Stomach (tissue), 9 donors: Measurements from ENCODE around the gene YAF2. TPM values are rescaled to one million over a fixed set of nuclear protein-coding genes. Genes with fewer than 3 reads are reported as not detected.

Experiments used
- DNase-seq, 2 donors: peaks; one replicate each; pipeline versions ENCODE4 v3.0.0 to v3.0.0-alpha.2; 2013 to 2019
- H3K27ac ChIP-seq, 5 donors: fragments of 200-600 bp in 4 of 5; sonication (generic) in 4 of 5; one replicate each; pipeline ENCODE4 v1.5.1; 2013 to 2019; ENCODE audit warnings: mild to moderate bottlenecking in 1 of 5, moderate library complexity in 1 of 5
- H3K27me3 ChIP-seq, 3 donors: fragments of 200-600 bp; sonication (generic); one replicate each; pipeline ENCODE4 v1.5.1; 2017 to 2019; ENCODE audit warnings: mixed run types in 1 of 3
- H3K36me3 ChIP-seq, 4 donors: fragments of 200-600 bp; sonication (generic); 1 replicate in 3 of 4; 2 replicates in 1 of 4; pipeline ENCODE4 v1.5.1; 2016 to 2019
- H3K4me1 ChIP-seq, 4 donors: fragments of 200-600 bp; sonication (generic); one replicate each; pipeline ENCODE4 v1.5.1; 2016 to 2019
- H3K4me3 ChIP-seq, 4 donors: fragments of 200-600 bp; sonication (generic) in 3 of 4; one replicate each; pipeline ENCODE4 v1.5.1; 2016 to 2019; ENCODE audit warnings: mild to moderate bottlenecking in 1 of 4
- H3K9me3 ChIP-seq, 4 donors: fragments of 200-600 bp; sonication (generic); one replicate each; pipeline ENCODE4 v1.5.1; 2016 to 2019
- CTCF ChIP-seq, 7 experiments: fragments of 450-650 bp in 4 of 7; fragments of 200-600 bp in 3 of 7; sonication (generic) in 3 of 7; IDR thresholded peaks; one replicate each; pipeline ENCODE4 v1.5.1; 2016 to 2019; ENCODE audit warnings: antibody characterized with exemption in 7 of 7, control low read depth in 2 of 7, mild to moderate bottlenecking in 1 of 7
- EP300 ChIP-seq: sonication (generic); formaldehyde crosslinking; IDR thresholded peaks from one replicate; pipeline ENCODE4 v1.6.1; 2017; ENCODE audit warnings: antibody characterized with exemption
- POLR2A ChIP-seq, 4 donors: fragments of 450-650 bp; IDR thresholded peaks; one replicate each; pipeline ENCODE4 v1.6.1; 2016; ENCODE audit warnings: antibody characterized with exemption in 4 of 4, control low read depth in 2 of 4, mild to moderate bottlenecking in 1 of 4, moderate library complexity in 1 of 4
- POLR2AphosphoS5 ChIP-seq, 3 donors: sonication (generic); formaldehyde crosslinking; IDR thresholded peaks; one replicate each; pipeline ENCODE4 v1.6.1; 2016; ENCODE audit warnings: antibody characterized with exemption in 3 of 3
- WGBS, 5 donors: extraction: QIAGEN DNeasy Blood & Tissue Kit in 3 of 5; methylation state at CpG; one replicate each; pipeline versions ENCODE4 v1.1.5 to v1.1.7; 2013 to 2018; 5-methylcytosine and 5-hydroxymethylcytosine counted together
- intact Hi-C: fragments of 100-400 bp; cut with DNase I; formaldehyde crosslinking; loops from one replicate; pipeline ENCODE4 v1.15.1; 2023; ENCODE audit warnings: low total_unique reads
- polyA plus RNA-seq, 3 donors: library from polyadenylated mRNA; stranded (reverse); fragments of 200-250 nt; gene quantifications; one replicate each; pipeline ENCODE4 v1.2.3, GENCODE V29; 2013
- total RNA-seq, 5 donors: library from RNA; depleted of rRNA; stranded (reverse); fragments of >200 nt; gene quantifications; one replicate each; pipeline versions ENCODE4 v1.1.0 to v1.2.3, GENCODE V29; 2014 to 2016
- donor health status: healthy with polysubstance abuse.
- donor health status: Bipolar disorder and iron deficiency.
- donor health status: healthy.

YAF2 gene
- total and polyA plus RNA-seq, 8 donors: 8.7 to 91.0 (median 36.6) TPM

GRCh38 chr12:42284157-42284556, 46.1 kb upstream of the YAF2 start:
- Histone ChIP-seq H3K9me3 (no peaks in the 10 kb centered on the region), H3K36me3 (no peaks in the 10 kb centered on the region), H3K27me3 (no peaks in the 10 kb centered on the region), H3K27ac (no peak overlapping the region), H3K4me1 (peaks cover 0 to 6% (median 0%) of the 10 kb centered on the region in 4 donors), H3K4me3 (no peak overlapping the region)
- no peak for TF ChIP-seq CTCF (IDR thresholded peaks at IDR 0.05)
- TF ChIP-seq EP300: no peak
- no peak for TF ChIP-seq POLR2AphosphoS5 (IDR thresholded peaks at IDR 0.05)
- TF ChIP-seq POLR2A (IDR thresholded peaks at IDR 0.05): no peak
- no peak for DNase-seq
- 63 to 85% (median 79%) methylated on average over 1 of the region's 1 CpG for WGBS, 5 donors
- intact Hi-C loops: no loop called here

DNA sequence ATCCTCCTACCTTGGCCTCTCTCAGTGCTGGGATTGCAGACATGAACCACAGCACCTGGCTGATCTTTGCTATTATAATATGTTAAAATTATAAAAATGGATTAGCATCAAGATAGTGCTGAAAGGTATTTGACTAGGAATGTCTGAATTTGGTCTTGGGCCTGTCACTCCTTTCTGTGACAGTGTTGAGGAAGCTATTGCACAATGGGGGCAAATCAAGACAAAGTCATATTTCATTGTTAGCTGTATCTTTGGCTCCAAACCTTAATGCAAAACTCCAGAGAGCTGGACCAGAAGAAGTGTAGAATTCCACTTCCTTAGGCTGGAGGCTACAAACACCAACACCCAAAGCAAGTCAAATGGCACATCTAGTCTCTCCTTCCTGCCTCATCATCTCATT, 45.7 kb upstream of the YAF2 start:
- no peaks in the 10 kb centered on the region for H3K9me3 ChIP-seq
- no peak for DNase-seq
- H3K4me1 ChIP-seq: peaks cover 0 to 6% (median 0%) of the 10 kb centered on the region in 4 donors
- no peak for TF ChIP-seq EP300
- no peak for TF ChIP-seq CTCF (IDR thresholded peaks at IDR 0.05)
- no peak for TF ChIP-seq POLR2A (IDR thresholded peaks at IDR 0.05)
- TF ChIP-seq POLR2AphosphoS5 (IDR thresholded peaks at IDR 0.05): no peak
- intact Hi-C loops: no loop called here
- H3K4me3 ChIP-seq: no peak overlapping the region
- no peaks in the 10 kb centered on the region for H3K27me3 ChIP-seq
- no peaks in the 10 kb centered on the region for H3K36me3 ChIP-seq
- H3K27ac ChIP-seq: no peak overlapping the region

- no peak for TF ChIP-seq POLR2A (IDR thresholded peaks at IDR 0.05)
- Histone ChIP-seq H3K36me3 (no peaks in the 10 kb centered on the region), H3K9me3 (no peaks in the 10 kb centered on the region), H3K27ac (no peak overlapping the region), H3K4me3 (no peak overlapping the region), H3K27me3 (no peaks in the 10 kb centered on the region), H3K4me1 (peaks cover 0 to 6% (median 0%) of the 10 kb centered on the region in 4 donors)
- WGBS, 5 donors: 55 to 69% (median 56%) methylated on average over 2 of the region's 2 CpGs
- DNase-seq: no peak
- intact Hi-C loops: no loop called here
Observed at GRCh38 chr12:42282294-42282693, 44.2 kb upstream of the YAF2 start.

DNA sequence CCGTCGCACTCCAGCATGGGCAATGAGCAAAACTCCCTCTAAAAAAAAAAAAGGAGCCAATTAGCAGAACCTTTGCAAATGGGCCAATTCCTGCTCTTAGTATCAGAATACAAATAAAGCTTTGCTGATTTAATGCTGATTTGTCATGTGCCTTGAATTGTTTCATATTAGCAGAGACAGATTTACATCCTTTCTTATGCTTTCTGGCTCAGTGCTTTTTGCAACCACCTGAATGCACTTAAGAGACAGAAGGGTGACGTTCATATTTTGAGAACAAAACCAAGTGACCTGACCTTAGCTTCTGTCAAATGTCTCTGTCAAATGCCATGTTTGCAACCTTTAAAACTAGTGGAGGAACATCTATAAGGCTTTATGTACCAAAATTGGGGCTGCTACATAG, 43.8 kb upstream of the YAF2 start:
- Histone ChIP-seq H3K4me1 (peaks cover 0 to 6% (median 0%) of the 10 kb centered on the region in 4 donors), H3K27ac (peak overlapping the region in 1 of 5 donors; percentile 4), H3K4me3 (no peak overlapping the region), H3K27me3 (no peaks in the 10 kb centered on the region), H3K36me3 (no peaks in the 10 kb centered on the region), H3K9me3 (no peaks in the 10 kb centered on the region)
- intact Hi-C loops: no loop called here
- DNase-seq: no peak
- TF ChIP-seq EP300: no peak
- no peak for TF ChIP-seq CTCF (IDR thresholded peaks at IDR 0.05)
- no peak for TF ChIP-seq POLR2AphosphoS5 (IDR thresholded peaks at IDR 0.05)
- no peak for TF ChIP-seq POLR2A (IDR thresholded peaks at IDR 0.05)
- 45 to 67% (median 60%) methylated on average over 3 of the region's 3 CpGs for WGBS, 5 donors

DNA sequence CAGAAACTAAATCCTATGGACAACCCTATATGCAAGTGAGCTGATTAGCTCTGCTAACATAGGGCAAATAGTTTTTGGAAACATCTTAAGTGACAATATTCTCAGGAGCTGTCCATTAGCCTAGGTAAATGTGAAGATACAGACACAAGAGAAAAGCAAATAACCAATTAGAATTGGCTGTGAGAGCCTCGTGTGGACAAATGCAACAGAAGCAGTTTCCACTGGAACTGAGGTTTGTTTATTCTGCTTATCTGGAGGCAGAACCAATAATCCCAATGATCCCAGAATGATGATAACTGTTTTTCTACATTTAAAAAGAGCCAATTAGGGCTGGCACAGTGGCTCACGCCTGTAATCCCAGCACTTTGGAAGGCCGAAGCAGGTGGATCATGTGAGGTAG, 43.2 kb upstream of the YAF2 start:
- no peak for TF ChIP-seq POLR2AphosphoS5 (IDR thresholded peaks at IDR 0.05)
- no peak for TF ChIP-seq CTCF (IDR thresholded peaks at IDR 0.05)
- no peak for TF ChIP-seq POLR2A (IDR thresholded peaks at IDR 0.05)
- no peak for TF ChIP-seq EP300
- peak in 1 of 2 donors; percentile 24 for DNase-seq
- intact Hi-C loops: no loop called here
- Histone ChIP-seq H3K27ac (peak overlapping the region in 1 of 5 donors; percentile 4), H3K4me3 (no peak overlapping the region), H3K36me3 (no peaks in the 10 kb centered on the region), H3K27me3 (no peaks in the 10 kb centered on the region), H3K4me1 (peaks cover 0 to 6% (median 0%) of the 10 kb centered on the region in 4 donors), H3K9me3 (no peaks in the 10 kb centered on the region)
- 15 to 48% (median 33%) methylated on average over 3 of the region's 3 CpGs for WGBS, 5 donors
